Cardiac muscle cell (in vitro differentiated cells and primary cell): ENCODE results near the gene PRPS1. TPM values are rescaled to one million over a fixed set of nuclear protein-coding genes. Genes with fewer than 3 reads are reported as not detected.
A peak's percentile ranks its signal among the peaks of the same experiment; 100 is the strongest.
"Not testable (repeated sequence)": the region's sequence is repeated elsewhere in the genome, so short reads cannot be mapped to it uniquely, and the experiment has no call there.

Experiments
- DNase-seq, 2 donors: peaks; one replicate each; pipeline versions ENCODE4 v3.0.0 to v3.0.0-alpha.2; 2010 to 2017; ENCODE audit warnings: low read depth in 1 of 2, low spot score in 1 of 2
- H3K27ac ChIP-seq: fragments of 200-600 bp; sonication (generic); 2 replicates; pipeline ENCODE4 v1.5.1; 2016
- H3K27me3 ChIP-seq: fragments of 200-600 bp; sonication (generic); 2 replicates; pipeline ENCODE4 v1.6.0; 2016; ENCODE audit warnings: control low read depth
- H3K36me3 ChIP-seq: fragments of 200-600 bp; sonication (generic); 2 replicates; pipeline ENCODE4 v1.5.1; 2016; ENCODE audit warnings: control low read depth
- H3K4me1 ChIP-seq: fragments of 200-600 bp; sonication (generic); 2 replicates; pipeline ENCODE4 v1.8.1; 2017; ENCODE audit warnings: low read depth, mild to moderate bottlenecking, mixed run types
- H3K4me3 ChIP-seq: fragments of 200-600 bp; sonication (generic); 2 replicates; pipeline ENCODE4 v1.5.1; 2016; ENCODE audit warnings: mild to moderate bottlenecking
- H3K9me3 ChIP-seq: fragments of 200-600 bp; sonication (generic); 2 replicates; pipeline ENCODE4 v1.5.1; 2017; ENCODE audit warnings: low read depth, mild to moderate bottlenecking, control low read depth
- polyA plus RNA-seq: library from polyadenylated mRNA; unstranded; fragments of >200 nt; fragmentation: Nextera tagmentation; extraction: Ambion mirVana; gene quantifications from 2 replicates; pipeline ENCODE4 v1.2.1, GENCODE V29; 2016
- total RNA-seq: library from RNA; depleted of rRNA; stranded (reverse); fragments of >200 nt; gene quantifications from 2 replicates; pipeline ENCODE4 v1.2.3, GENCODE V29; 2016
- TF ChIP-seq, protein P1 (sequence below): IDR thresholded peaks from 2 replicates; pipeline ENCODE4 v1.5.1; 2012; ENCODE audit warnings: low read depth, mild to moderate bottlenecking, low read length

Gene PRPS1
- total and polyA plus RNA-seq, 2 experiments from 2014 or later: 75.4 to 78.7 TPM

DNA sequence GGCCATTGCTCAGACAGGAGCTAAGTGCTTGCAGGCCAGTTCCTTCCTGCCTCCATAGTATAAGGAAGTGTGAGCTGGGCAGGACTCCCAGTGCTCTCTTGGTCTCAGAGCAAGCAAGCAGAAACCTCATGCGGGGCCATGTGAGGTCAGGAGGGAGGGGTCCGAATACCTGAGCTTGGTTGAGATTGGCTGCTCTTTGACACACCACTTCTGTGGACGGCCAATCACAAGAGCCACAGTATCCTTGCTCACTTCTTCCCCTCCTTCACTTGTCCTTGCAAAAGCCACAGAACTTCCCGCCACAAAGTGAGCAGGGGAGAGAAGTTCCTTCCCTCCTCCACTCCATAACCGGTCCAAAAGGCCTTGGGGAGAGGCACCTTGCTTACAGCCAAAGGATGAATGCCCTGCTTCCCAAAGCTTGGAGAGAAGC, 56.7 kb downstream of the PRPS1 start:
- H3K27ac ChIP-seq: no peak overlapping the region
- no peak overlapping the region for H3K4me3 ChIP-seq
- no peaks in the 10 kb centered on the region for H3K9me3 ChIP-seq
- DNase-seq: peak; percentile 55 to 90
- H3K4me1 ChIP-seq: peaks cover 40% of the 10 kb centered on the region
- no peaks in the 10 kb centered on the region for H3K27me3 ChIP-seq
- TF ChIP-seq, protein P1, sequence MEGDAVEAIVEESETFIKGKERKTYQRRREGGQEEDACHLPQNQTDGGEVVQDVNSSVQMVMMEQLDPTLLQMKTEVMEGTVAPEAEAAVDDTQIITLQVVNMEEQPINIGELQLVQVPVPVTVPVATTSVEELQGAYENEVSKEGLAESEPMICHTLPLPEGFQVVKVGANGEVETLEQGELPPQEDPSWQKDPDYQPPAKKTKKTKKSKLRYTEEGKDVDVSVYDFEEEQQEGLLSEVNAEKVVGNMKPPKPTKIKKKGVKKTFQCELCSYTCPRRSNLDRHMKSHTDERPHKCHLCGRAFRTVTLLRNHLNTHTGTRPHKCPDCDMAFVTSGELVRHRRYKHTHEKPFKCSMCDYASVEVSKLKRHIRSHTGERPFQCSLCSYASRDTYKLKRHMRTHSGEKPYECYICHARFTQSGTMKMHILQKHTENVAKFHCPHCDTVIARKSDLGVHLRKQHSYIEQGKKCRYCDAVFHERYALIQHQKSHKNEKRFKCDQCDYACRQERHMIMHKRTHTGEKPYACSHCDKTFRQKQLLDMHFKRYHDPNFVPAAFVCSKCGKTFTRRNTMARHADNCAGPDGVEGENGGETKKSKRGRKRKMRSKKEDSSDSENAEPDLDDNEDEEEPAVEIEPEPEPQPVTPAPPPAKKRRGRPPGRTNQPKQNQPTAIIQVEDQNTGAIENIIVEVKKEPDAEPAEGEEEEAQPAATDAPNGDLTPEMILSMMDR: no peak
- no peaks in the 10 kb centered on the region for H3K36me3 ChIP-seq

GRCh38 chrX:107685586-107685985, 57.3 kb downstream of the PRPS1 start:
- DNase-seq, H3K27ac ChIP-seq, H3K36me3 ChIP-seq, H3K9me3 ChIP-seq, H3K27me3 ChIP-seq, H3K4me3 ChIP-seq: not testable (repeated sequence)
- peaks cover 43% of the 10 kb centered on the region for H3K4me1 ChIP-seq

DNA sequence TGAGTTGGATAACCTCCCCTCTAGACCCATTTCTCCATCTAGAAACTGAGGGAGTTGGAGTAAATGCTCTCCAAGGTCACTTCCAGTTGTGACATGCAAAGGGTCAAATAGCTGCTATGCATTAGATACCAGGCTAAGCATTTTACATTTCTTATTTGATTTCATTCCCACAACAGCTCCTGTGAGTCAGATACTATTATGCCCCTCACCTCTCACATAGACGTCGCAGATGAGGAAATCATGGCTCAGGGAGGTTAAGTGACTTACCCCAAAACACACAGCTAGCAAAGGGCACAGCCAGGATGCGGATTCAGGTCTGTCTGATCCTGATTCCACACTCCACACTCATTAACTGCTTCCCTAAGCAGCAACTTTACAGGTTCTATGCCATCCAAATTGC, 57.7 kb downstream of the PRPS1 start:
- TF ChIP-seq, protein P1: no peak
- Histone ChIP-seq H3K4me3 (no peak overlapping the region), H3K9me3 (no peaks in the 10 kb centered on the region), H3K27ac (no peak overlapping the region), H3K4me1 (peaks cover 43% of the 10 kb centered on the region), H3K27me3 (no peaks in the 10 kb centered on the region), H3K36me3 (no peaks in the 10 kb centered on the region)
- DNase-seq: no peak

DNA sequence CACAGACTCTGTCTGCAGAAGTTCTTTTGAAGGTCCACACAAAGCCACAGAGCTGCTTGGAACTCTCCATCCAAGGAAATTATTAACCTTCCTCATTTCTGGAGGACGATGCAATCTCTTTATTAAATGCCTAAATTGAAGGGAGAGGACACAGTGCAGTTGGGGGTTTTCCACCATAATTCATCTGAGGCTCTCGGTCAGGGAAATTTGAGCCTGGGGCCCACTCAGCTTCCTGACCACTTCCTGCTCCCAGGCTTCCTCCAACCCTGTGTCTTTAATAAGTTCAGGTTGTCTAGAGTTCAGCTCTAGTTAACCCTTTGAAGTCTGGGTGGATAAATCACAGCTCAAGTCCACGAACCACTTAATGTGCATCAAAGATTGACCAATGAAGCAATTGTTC, 58.5 kb downstream of the PRPS1 start:
- no peaks in the 10 kb centered on the region for H3K27me3 ChIP-seq
- H3K4me3 ChIP-seq: no peak overlapping the region
- no peaks in the 10 kb centered on the region for H3K36me3 ChIP-seq
- TF ChIP-seq, protein P1: no peak
- DNase-seq: peak in 1 of 2 donors; percentile 25
- peaks cover 43% of the 10 kb centered on the region for H3K4me1 ChIP-seq
- no peak overlapping the region for H3K27ac ChIP-seq
- no peaks in the 10 kb centered on the region for H3K9me3 ChIP-seq

- H3K27ac ChIP-seq: no peak overlapping the region
- TF ChIP-seq, protein P1: no peak
- DNase-seq: no peak
- H3K9me3 ChIP-seq: no peaks in the 10 kb centered on the region
- no peak overlapping the region for H3K4me3 ChIP-seq
- H3K4me1 ChIP-seq: peaks cover 43% of the 10 kb centered on the region
- no peaks in the 10 kb centered on the region for H3K27me3 ChIP-seq
- no peaks in the 10 kb centered on the region for H3K36me3 ChIP-seq
These were observed 59.1 kb downstream of the PRPS1 start for GRCh38 chrX:107687445-107687844.

GRCh38 chrX:107691024-107691448, 62.7 kb downstream of the PRPS1 start:
- no peak for DNase-seq
- Histone ChIP-seq H3K9me3 (no peaks in the 10 kb centered on the region), H3K36me3 (no peaks in the 10 kb centered on the region), H3K4me1 (peaks cover 28% of the 10 kb centered on the region), H3K27ac (no peak overlapping the region), H3K27me3 (no peaks in the 10 kb centered on the region), H3K4me3 (no peak overlapping the region)
- TF ChIP-seq, protein P1: no peak
